Measurements from ENCODE around the gene RHBDD1.

- TF ChIP-seq CTCF (IDR thresholded peaks at IDR 0.05) (no peak), POLR2A (IDR thresholded peaks at IDR 0.05) (no peak)
These were observed 7.7 kb upstream of the RHBDD1 start for GRCh38 chr2:226828191-226828590.
